OCI-LY3 (cell line): ENCODE data around the gene AOC1.

Experiments
- EZH2phosphoT487 ChIP-seq: fragments of 200-600 bp; shearing (Covaris generic); IDR thresholded peaks from 2 replicates; pipeline ENCODE4 v1.6.1; 2018; ENCODE audit warnings: antibody characterized with exemption, mixed run types, low read depth
- TF ChIP-seq, protein P1 (sequence below): fragments of 200-600, 300-600 bp; sonication (generic); IDR thresholded peaks from 2 replicates; pipeline ENCODE4 v1.5.1; 2014; ENCODE audit warnings: antibody characterized with exemption, low read length, low read depth

DNA sequence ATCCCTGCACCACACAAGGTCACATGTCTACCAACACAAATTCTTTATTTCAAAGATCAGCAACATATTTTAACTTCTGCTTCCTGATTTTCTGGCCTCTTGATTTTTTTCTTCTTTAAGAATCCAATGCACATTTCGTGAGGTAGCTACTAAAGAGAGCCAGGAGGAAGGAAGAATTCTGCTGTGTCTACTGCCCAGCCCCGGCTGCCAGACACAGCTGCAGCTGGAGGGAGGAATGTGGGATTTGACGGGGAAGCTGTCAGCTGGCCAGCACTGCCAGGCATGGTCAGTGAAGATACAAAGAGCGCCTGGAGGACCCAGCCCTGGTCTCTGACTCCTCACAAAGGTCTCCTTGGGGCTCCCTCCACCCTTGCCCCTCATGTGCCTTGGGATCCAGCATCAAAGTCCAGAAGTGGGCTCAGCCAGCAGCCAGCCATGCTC is 6.9 kb upstream of the AOC1 start:
- TF ChIP-seq, protein P1, sequence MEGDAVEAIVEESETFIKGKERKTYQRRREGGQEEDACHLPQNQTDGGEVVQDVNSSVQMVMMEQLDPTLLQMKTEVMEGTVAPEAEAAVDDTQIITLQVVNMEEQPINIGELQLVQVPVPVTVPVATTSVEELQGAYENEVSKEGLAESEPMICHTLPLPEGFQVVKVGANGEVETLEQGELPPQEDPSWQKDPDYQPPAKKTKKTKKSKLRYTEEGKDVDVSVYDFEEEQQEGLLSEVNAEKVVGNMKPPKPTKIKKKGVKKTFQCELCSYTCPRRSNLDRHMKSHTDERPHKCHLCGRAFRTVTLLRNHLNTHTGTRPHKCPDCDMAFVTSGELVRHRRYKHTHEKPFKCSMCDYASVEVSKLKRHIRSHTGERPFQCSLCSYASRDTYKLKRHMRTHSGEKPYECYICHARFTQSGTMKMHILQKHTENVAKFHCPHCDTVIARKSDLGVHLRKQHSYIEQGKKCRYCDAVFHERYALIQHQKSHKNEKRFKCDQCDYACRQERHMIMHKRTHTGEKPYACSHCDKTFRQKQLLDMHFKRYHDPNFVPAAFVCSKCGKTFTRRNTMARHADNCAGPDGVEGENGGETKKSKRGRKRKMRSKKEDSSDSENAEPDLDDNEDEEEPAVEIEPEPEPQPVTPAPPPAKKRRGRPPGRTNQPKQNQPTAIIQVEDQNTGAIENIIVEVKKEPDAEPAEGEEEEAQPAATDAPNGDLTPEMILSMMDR: no peak
- no peak for TF ChIP-seq EZH2phosphoT487
